ENCODE results near the gene DCLK1. TPM values are rescaled to one million over a fixed set of nuclear protein-coding genes. Genes with fewer than 3 reads are reported as not detected.

The DCLK1 gene
- total and polyA plus RNA-seq, 7 donors: 1.2 to 64.8 (median 10.2) TPM

DNA sequence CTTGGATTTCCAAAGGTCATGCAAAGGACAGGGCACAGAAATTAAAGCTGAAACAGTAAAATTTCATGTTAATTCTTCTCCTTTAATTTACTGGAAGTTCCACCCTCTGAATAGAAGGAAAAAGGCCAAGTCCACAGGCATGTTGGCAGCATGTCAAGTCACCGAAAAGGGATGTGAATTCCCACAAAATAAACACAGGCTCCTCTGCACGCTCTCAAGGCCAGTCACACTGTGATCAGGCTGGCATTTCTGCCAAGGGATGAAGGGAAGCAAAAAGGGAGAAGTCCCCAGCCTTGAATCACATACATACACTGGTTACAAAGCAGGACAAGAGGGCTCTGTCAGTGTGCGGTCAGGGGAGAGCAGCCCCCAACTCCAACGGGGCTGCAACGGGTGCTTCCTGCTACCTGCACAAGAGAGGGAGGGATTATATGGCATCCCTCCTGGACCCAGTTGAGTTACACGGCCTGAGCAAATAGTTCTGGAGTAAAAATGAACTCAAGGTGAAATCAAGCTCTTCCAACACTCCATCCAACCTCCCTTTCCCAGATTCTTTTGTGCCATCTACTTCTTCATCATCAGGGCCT, 6.9 kb downstream of the DCLK1 start:
- 37 to 66% methylated on average over 6 of the region's 6 CpGs for WGBS, 2 donors
- Histone ChIP-seq H3K4me3 (no peak overlapping the region), H3K27ac (no peak overlapping the region), H3K9me3 (no peaks in the 10 kb centered on the region), H3K27me3 (no peaks in the 10 kb centered on the region), H3K36me3 (no peaks in the 10 kb centered on the region), H3K4me1 (peaks cover 0 to 13% (median 11%) of the 10 kb centered on the region in 4 donors)
- intact Hi-C loops (cut with DNase I): no loop called here
- no peak for TF ChIP-seq EP300 (IDR thresholded peaks at IDR 0.05)
- no peak for TF ChIP-seq POLR2A (IDR thresholded peaks at IDR 0.05)
- peak in 1 of 4 donors; percentile 12 for TF ChIP-seq POLR2AphosphoS5 (IDR thresholded peaks at IDR 0.05)
- TF ChIP-seq, protein P1, sequence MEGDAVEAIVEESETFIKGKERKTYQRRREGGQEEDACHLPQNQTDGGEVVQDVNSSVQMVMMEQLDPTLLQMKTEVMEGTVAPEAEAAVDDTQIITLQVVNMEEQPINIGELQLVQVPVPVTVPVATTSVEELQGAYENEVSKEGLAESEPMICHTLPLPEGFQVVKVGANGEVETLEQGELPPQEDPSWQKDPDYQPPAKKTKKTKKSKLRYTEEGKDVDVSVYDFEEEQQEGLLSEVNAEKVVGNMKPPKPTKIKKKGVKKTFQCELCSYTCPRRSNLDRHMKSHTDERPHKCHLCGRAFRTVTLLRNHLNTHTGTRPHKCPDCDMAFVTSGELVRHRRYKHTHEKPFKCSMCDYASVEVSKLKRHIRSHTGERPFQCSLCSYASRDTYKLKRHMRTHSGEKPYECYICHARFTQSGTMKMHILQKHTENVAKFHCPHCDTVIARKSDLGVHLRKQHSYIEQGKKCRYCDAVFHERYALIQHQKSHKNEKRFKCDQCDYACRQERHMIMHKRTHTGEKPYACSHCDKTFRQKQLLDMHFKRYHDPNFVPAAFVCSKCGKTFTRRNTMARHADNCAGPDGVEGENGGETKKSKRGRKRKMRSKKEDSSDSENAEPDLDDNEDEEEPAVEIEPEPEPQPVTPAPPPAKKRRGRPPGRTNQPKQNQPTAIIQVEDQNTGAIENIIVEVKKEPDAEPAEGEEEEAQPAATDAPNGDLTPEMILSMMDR (IDR thresholded peaks at IDR 0.05): no peak
- DNase-seq: no peak

DNA sequence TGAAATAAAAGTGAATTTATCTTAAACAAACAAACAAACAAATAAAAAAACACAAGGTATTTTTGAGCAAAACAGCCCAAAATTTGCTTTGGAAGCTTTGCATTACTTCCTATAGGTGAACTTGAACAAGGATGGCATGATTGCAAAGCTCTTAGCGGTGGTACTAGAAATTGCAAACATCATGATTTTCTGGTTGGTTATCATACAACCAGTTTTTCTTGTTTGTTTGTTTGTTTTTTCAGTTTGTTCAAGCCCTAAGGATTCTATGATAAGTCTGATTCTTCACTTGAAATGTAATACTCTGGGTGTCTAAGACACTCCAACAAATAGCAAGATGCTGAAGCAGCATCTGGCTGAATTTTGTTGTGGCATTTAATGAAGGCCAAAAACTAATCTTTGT, 15.9 kb downstream of the DCLK1 start:
- no peak overlapping the region for H3K4me3 ChIP-seq
- no peaks in the 10 kb centered on the region for H3K9me3 ChIP-seq
- TF ChIP-seq POLR2AphosphoS5 (IDR thresholded peaks at IDR 0.05) (no peak), EP300 (IDR thresholded peaks at IDR 0.05) (no peak), POLR2A (IDR thresholded peaks at IDR 0.05) (no peak)
- TF ChIP-seq, protein P1 (IDR thresholded peaks at IDR 0.05): no peak
- no peaks in the 10 kb centered on the region for H3K4me1 ChIP-seq
- WGBS, 2 donors: 86 to 93% methylated on average over 1 of the region's 1 CpG
- no peak for DNase-seq
- H3K27me3 ChIP-seq: no peaks in the 10 kb centered on the region
- H3K27ac ChIP-seq: no peak overlapping the region
- H3K36me3 ChIP-seq: no peaks in the 10 kb centered on the region
- intact Hi-C loops (cut with DNase I): no loop called here

DNA sequence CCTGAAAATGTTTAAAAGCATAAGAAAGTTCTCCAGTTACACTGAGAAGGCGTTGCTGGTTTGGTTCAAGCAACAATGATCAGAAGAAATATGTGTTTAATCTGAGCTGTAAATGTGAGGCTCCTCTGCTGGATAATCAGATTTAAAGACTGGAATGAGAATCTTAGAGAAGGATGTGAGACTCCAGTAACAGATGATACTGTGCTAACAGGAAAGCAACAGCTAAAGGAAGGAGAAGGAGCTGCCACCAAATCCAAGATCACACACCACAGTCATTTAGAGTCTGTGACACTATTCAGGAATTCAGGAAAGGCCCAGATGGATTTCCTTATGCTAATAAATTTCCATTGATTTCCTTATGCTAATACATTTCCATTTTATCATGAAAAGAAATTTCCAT, 16.9 kb downstream of the DCLK1 start:
- no peaks in the 10 kb centered on the region for H3K4me1 ChIP-seq
- H3K27ac ChIP-seq: no peak overlapping the region
- 53 to 68% methylated on average over 1 of the region's 1 CpG for whole genome bisulfite sequencing, 2 donors
- no peaks in the 10 kb centered on the region for H3K27me3 ChIP-seq
- no peak for DNase-seq
- intact Hi-C loops (cut with DNase I): no loop called here
- no peaks in the 10 kb centered on the region for H3K9me3 ChIP-seq
- no peak overlapping the region for H3K4me3 ChIP-seq
- TF ChIP-seq POLR2AphosphoS5 (IDR thresholded peaks at IDR 0.05): no peak
- no peak for TF ChIP-seq POLR2A (IDR thresholded peaks at IDR 0.05)
- TF ChIP-seq, protein P1 (IDR thresholded peaks at IDR 0.05): no peak
- TF ChIP-seq EP300 (IDR thresholded peaks at IDR 0.05): no peak
- H3K36me3 ChIP-seq: no peaks in the 10 kb centered on the region

DNA sequence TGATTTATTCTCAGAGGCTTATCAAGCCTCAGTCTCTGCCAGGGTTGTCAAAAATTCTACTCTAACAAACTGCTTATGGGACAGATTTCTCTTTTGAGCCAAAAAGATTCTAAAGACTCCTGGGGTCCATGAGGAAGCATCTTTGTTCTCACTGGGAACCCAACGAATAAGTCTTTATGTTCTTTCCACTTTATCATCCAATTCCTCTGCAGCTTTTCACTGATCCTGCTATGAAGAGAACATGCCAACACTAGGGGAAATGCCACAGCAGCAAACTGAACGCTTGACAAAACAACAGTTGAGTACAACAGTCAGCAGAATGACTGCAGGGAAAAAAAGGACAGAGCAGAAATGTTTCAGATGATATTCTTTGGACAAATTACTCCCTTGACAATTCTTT, 22.2 kb downstream of the DCLK1 start:
- no peaks in the 10 kb centered on the region for H3K27me3 ChIP-seq
- H3K4me1 ChIP-seq: no peaks in the 10 kb centered on the region
- no peak for TF ChIP-seq POLR2A (IDR thresholded peaks at IDR 0.05)
- TF ChIP-seq, protein P1 (IDR thresholded peaks at IDR 0.05): no peak
- 78 to 80% methylated on average over 2 of the region's 2 CpGs for WGBS, 2 donors
- H3K9me3 ChIP-seq: no peaks in the 10 kb centered on the region
- H3K27ac ChIP-seq: no peak overlapping the region
- intact Hi-C loops (cut with DNase I): no loop called here
- no peaks in the 10 kb centered on the region for H3K36me3 ChIP-seq
- no peak for DNase-seq
- H3K4me3 ChIP-seq: no peak overlapping the region

DNA sequence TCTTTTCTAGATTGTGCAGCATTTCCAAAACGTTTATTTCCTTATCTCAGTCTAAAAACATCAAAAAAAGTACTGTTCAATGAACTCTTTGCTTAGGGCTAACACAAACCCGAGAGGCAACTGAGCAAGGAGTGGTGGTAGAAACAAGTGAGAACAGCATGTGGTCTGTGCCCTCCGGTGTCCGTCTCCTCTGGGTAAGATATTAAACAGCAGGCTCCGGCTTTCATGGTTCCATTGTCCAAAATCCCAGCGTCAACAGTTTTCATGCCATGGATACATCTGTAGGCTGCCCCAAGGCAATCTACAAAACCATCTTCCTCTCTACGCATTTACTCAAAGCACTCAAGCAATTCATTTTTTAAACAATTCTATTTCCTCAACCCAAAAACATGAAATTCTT, 22.8 kb downstream of the DCLK1 start:
- WGBS, 2 donors: 79 to 85% methylated on average over 7 of the region's 7 CpGs
- Histone ChIP-seq H3K4me1 (no peaks in the 10 kb centered on the region), H3K9me3 (no peaks in the 10 kb centered on the region), H3K27ac (no peak overlapping the region), H3K27me3 (no peaks in the 10 kb centered on the region), H3K4me3 (no peak overlapping the region), H3K36me3 (no peaks in the 10 kb centered on the region)
- no peak for DNase-seq
- TF ChIP-seq POLR2AphosphoS5 (IDR thresholded peaks at IDR 0.05) (no peak), EP300 (IDR thresholded peaks at IDR 0.05) (no peak), POLR2A (IDR thresholded peaks at IDR 0.05) (no peak)
- TF ChIP-seq, protein P1 (IDR thresholded peaks at IDR 0.05): no peak
- intact Hi-C loops (cut with DNase I): no loop called here
